NCI-H82 treated with DMSO at 0.1 percent for 48 hours (cell line): ENCODE data around the gene C19orf47.

Source experiments
- DNase-seq: peaks from one replicate; lab custom pipeline; 2025; ENCODE audit not compliant: unreplicated experiment; lab: John Stamatoyannopoulos, UW

C19orf47 gene

GRCh38 chr19:40284251-40284500 is 64.0 kb downstream of the C19orf47 start:
- no peak for DNase-seq

- no peak for DNase-seq
Measured at GRCh38 chr19:40283414-40284250, 64.6 kb downstream of the C19orf47 start.

- no peak for DNase-seq
Measured at GRCh38 chr19:40282920-40283319, 65.3 kb downstream of the C19orf47 start.

GRCh38 chr19:40282209-40282580 is 66.0 kb downstream of the C19orf47 start:
- no peak for DNase-seq

- DNase-seq = peak; percentile 41
Measured at GRCh38 chr19:40281381-40282208, 66.6 kb downstream of the C19orf47 start.

GRCh38 chr19:40280608-40281221 is 67.5 kb downstream of the C19orf47 start:
- no peak for DNase-seq

GRCh38 chr19:40279761-40280607 is 68.2 kb downstream of the C19orf47 start:
- no peak for DNase-seq

GRCh38 chr19:40279120-40279551 is 69.1 kb downstream of the C19orf47 start:
- DNase-seq = no peak

- DNase-seq = no peak
Measured at GRCh38 chr19:40278361-40279035, 69.7 kb downstream of the C19orf47 start.

- DNase-seq = no peak
Measured at GRCh38 chr19:40277356-40278059, 70.7 kb downstream of the C19orf47 start.

- no peak for DNase-seq
Measured at GRCh38 chr19:40274585-40275544, 73.3 kb downstream of the C19orf47 start.

GRCh38 chr19:40273469-40274360 is 74.5 kb downstream of the C19orf47 start:
- no peak for DNase-seq

GRCh38 chr19:40272261-40272660 is 75.9 kb downstream of the C19orf47 start:
- DNase-seq = no peak

- DNase-seq = no peak
Measured at GRCh38 chr19:40271706-40272105, 76.5 kb downstream of the C19orf47 start.

GRCh38 chr19:40270362-40271089 is 77.7 kb downstream of the C19orf47 start:
- DNase-seq = peak; percentile 22
